ENCODE data around the gene CCL27.

- TF ChIP-seq CTCF (IDR thresholded peaks at IDR 0.05) (no peak), REST (IDR thresholded peaks at IDR 0.05) (no peak), POLR2A (IDR thresholded peaks at IDR 0.05; ENCODE audit: low read length) (no peak), USF2 (IDR thresholded peaks at IDR 0.05) (no peak), RAD21 (conservative IDR thresholded peaks at IDR 0.05 in 1 of 2, IDR thresholded peaks at IDR 0.05 in 1 of 2) (no peak), TFCP2L1 (CRISPR knock-in tag; IDR thresholded peaks at IDR 0.05) (no peak), ELK1 (IDR thresholded peaks at IDR 0.05; ENCODE audit: low read depth, low read length) (no peak), MAX (IDR thresholded peaks at IDR 0.05) (no peak), HEYL (CRISPR knock-in tag; IDR thresholded peaks at IDR 0.05) (no peak)
These were observed 25.0 kb upstream of the CCL27 start for GRCh38 chr9:34687276-34688030.
